Smooth muscle cell (in vitro differentiated cells): ENCODE results near the gene DNAH2. TPM values are rescaled to one million over a fixed set of nuclear protein-coding genes. Genes with fewer than 3 reads are reported as not detected.

Experiments used
- DNase-seq: peaks from one replicate; lab custom pipeline; 2025; ENCODE audit not compliant: unreplicated experiment; lab: John Stamatoyannopoulos, UW
- H2AFZ ChIP-seq: fragments of 200-600 bp; sonication (generic); 2 replicates; pipeline ENCODE4 v1.6.0; 2016; ENCODE audit warnings: antibody characterized with exemption, low read depth, mild to moderate bottlenecking
- H3F3A ChIP-seq: fragments of 200-600 bp; sonication (generic); 2 replicates; pipeline ENCODE4 v1.6.0; 2017; ENCODE audit warnings: antibody characterized with exemption, low read depth
- H3K27ac ChIP-seq: fragments of 200-600 bp; sonication (generic); 2 replicates; pipeline ENCODE4 v1.5.1; 2016; ENCODE audit warnings: low read depth, mild to moderate bottlenecking
- H3K27me3 ChIP-seq: fragments of 200-600 bp; sonication (generic); 2 replicates; pipeline ENCODE4 v1.6.1; 2016; ENCODE audit warnings: low read depth, mild to moderate bottlenecking
- H3K36me3 ChIP-seq: fragments of 200-600 bp; sonication (generic); 2 replicates; pipeline ENCODE4 v1.5.1; 2016; ENCODE audit warnings: low read depth
- H3K4me1 ChIP-seq: fragments of 200-600 bp; sonication (generic); 2 replicates; pipeline ENCODE4 v1.5.1; 2016; ENCODE audit warnings: low read depth
- H3K4me2 ChIP-seq: fragments of 200-600 bp; sonication (generic); 2 replicates; pipeline ENCODE4 v1.6.0; 2016; ENCODE audit warnings: mild to moderate bottlenecking
- H3K4me3 ChIP-seq: fragments of 200-600 bp; sonication (generic); 2 replicates; pipeline ENCODE4 v1.5.1; 2016; ENCODE audit warnings: mild to moderate bottlenecking
- H3K79me2 ChIP-seq: fragments of 200-600 bp; sonication (generic); 2 replicates; pipeline ENCODE4 v1.6.0; 2016; ENCODE audit warnings: low read depth, mild to moderate bottlenecking
- H3K9ac ChIP-seq: fragments of 200-600 bp; sonication (generic); 2 replicates; pipeline ENCODE4 v1.6.0; 2016; ENCODE audit warnings: low read depth
- H3K9me3 ChIP-seq: fragments of 200-600 bp; sonication (generic); replicated peaks from 2 replicates; pipeline ENCODE4 v1.5.1; 2016; ENCODE audit warnings: low read depth
- H4K20me1 ChIP-seq: fragments of 200-600 bp; sonication (generic); 2 replicates; pipeline ENCODE4 v1.6.0; 2016; ENCODE audit warnings: low read depth
- WGBS: methylation state at CpG from one replicate; pipeline ENCODE4 v1.1.7; 2016; ENCODE audit warnings: low lambda C conversion rate; 5-methylcytosine and 5-hydroxymethylcytosine counted together
- polyA plus RNA-seq: library from polyadenylated mRNA; unstranded; fragments of >200 nt; fragmentation: Nextera tagmentation; extraction: Ambion mirVana; gene quantifications from 2 replicates; pipeline ENCODE4 v1.2.1, GENCODE V29; 2016
- total RNA-seq: library from RNA; depleted of rRNA; stranded (reverse); fragments of >200 nt; gene quantifications from 2 replicates; pipeline ENCODE4 v1.2.3, GENCODE V29; 2014
- TF ChIP-seq, protein P1 (sequence below): fragments of 200-600 bp; sonication (generic); IDR thresholded peaks from 2 replicates; pipeline ENCODE4 v1.5.1; 2017; ENCODE audit warnings: borderline replicate concordance, mild to moderate bottlenecking, antibody characterized with exemption; ENCODE audit not compliant: insufficient read depth, poor library complexity, severe bottlenecking

The DNAH2 gene
- total and polyA plus RNA-seq, 2 experiments from 2014 or later, result not detected

DNA sequence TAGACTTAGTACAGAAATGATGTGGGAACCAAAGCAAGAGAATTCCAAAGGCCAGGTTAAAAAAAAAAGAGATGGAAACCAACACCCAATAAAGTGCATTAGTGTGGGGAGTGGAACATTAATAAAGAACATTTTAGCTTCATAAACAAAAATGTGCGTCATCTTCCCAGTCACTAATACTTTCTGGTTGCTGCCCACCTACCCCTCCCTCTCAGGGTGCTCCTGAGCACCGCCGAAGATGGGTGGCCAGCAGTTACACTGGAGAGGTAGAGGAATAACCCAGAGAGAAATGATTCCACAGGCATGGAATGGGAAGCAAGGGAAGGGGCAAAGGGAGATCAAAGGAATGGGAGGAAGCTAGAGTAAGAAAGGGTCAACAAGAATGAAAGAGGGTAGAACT, 165.1 kb downstream of the DNAH2 start:
- Histone ChIP-seq H3K9me3 (no peaks in the 10 kb centered on the region), H3K4me3 (peak overlapping the region; percentile 87), H3K79me2 (peaks cover 13% of the 10 kb centered on the region), H2AFZ (no peak overlapping the region), H3F3A (peaks cover 7% of the 10 kb centered on the region), H3K4me2 (no peak overlapping the region), H3K36me3 (peaks cover 5% of the 10 kb centered on the region), H4K20me1 (no peaks in the 10 kb centered on the region), H3K27me3 (no peaks in the 10 kb centered on the region), H3K9ac (no peak overlapping the region), H3K4me1 (peaks cover 27% of the 10 kb centered on the region), H3K27ac (no peak overlapping the region)
- TF ChIP-seq, protein P1, sequence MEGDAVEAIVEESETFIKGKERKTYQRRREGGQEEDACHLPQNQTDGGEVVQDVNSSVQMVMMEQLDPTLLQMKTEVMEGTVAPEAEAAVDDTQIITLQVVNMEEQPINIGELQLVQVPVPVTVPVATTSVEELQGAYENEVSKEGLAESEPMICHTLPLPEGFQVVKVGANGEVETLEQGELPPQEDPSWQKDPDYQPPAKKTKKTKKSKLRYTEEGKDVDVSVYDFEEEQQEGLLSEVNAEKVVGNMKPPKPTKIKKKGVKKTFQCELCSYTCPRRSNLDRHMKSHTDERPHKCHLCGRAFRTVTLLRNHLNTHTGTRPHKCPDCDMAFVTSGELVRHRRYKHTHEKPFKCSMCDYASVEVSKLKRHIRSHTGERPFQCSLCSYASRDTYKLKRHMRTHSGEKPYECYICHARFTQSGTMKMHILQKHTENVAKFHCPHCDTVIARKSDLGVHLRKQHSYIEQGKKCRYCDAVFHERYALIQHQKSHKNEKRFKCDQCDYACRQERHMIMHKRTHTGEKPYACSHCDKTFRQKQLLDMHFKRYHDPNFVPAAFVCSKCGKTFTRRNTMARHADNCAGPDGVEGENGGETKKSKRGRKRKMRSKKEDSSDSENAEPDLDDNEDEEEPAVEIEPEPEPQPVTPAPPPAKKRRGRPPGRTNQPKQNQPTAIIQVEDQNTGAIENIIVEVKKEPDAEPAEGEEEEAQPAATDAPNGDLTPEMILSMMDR, result no peak
- DNase-seq, result no peak
- WGBS, result 87% methylated on average over 3 of the region's 3 CpGs

Other genes starting within 250 kb of the DNAH2 start
- 24.2 and 25.6 TPM in 2 replicates for gene ZBTB4, start 238.1 kb upstream of the DNAH2 start, total RNA-seq
- gene ZBTB4, start 238.1 kb upstream of the DNAH2 start, polyA plus RNA-seq, result 22.8 and 26.9 TPM in 2 replicates
- not detected in 2 replicates for gene SLC35G6, start 236.3 kb upstream of the DNAH2 start, total RNA-seq
- gene SLC35G6, start 236.3 kb upstream of the DNAH2 start, polyA plus RNA-seq, result 0.51 TPM in 1 of 2 replicates, not detected in the other
- 72.0 and 76.0 TPM in 2 replicates for gene POLR2A, start 233.4 kb upstream of the DNAH2 start, total RNA-seq
- gene POLR2A, start 233.4 kb upstream of the DNAH2 start, polyA plus RNA-seq, result 80.2 and 123 TPM in 2 replicates
- gene TNFSF12, start 168.7 kb upstream of the DNAH2 start, total RNA-seq, result 5.9 and 6.2 TPM in 2 replicates
- gene TNFSF12, start 168.7 kb upstream of the DNAH2 start, polyA plus RNA-seq, result 13.6 and 16.1 TPM in 2 replicates
- 0.18 and 4.1 TPM in 2 replicates for gene TNFSF13, start 159.0 kb upstream of the DNAH2 start, total RNA-seq
- gene TNFSF13, start 159.0 kb upstream of the DNAH2 start, polyA plus RNA-seq, result 0.38 and 1.6 TPM in 2 replicates
- gene SENP3, start 155.8 kb upstream of the DNAH2 start, total RNA-seq, result 72.1 and 90.3 TPM in 2 replicates
- 33.7 and 35.7 TPM in 2 replicates for gene SENP3, start 155.8 kb upstream of the DNAH2 start, polyA plus RNA-seq
- gene CD68, start 138.1 kb upstream of the DNAH2 start, total RNA-seq, result 20.7 and 22.7 TPM in 2 replicates
- gene CD68, start 138.1 kb upstream of the DNAH2 start, polyA plus RNA-seq, result 27.5 and 30.2 TPM in 2 replicates
- gene MPDU1, start 133.9 kb upstream of the DNAH2 start, total RNA-seq, result 155 and 228 TPM in 2 replicates
- 70.7 and 75.1 TPM in 2 replicates for gene MPDU1, start 133.9 kb upstream of the DNAH2 start, polyA plus RNA-seq
- gene SOX15, start 127.7 kb upstream of the DNAH2 start, total RNA-seq, result 13.4 and 16.1 TPM in 2 replicates
- 7.3 and 39.0 TPM in 2 replicates for gene SOX15, start 127.7 kb upstream of the DNAH2 start, polyA plus RNA-seq
- gene FXR2, start 102.8 kb upstream of the DNAH2 start, total RNA-seq, result 22.8 and 31.1 TPM in 2 replicates
- gene FXR2, start 102.8 kb upstream of the DNAH2 start, polyA plus RNA-seq, result 50.0 and 50.6 TPM in 2 replicates
- 64.9 and 70.8 TPM in 2 replicates for gene SAT2, start 89.9 kb upstream of the DNAH2 start, total RNA-seq
- gene SAT2, start 89.9 kb upstream of the DNAH2 start, polyA plus RNA-seq, result 68.2 and 74.2 TPM in 2 replicates
- not detected in 2 replicates for gene SHBG, start 87.6 kb upstream of the DNAH2 start, total RNA-seq
- gene SHBG, start 87.6 kb upstream of the DNAH2 start, polyA plus RNA-seq, result 0.83 and 0.88 TPM in 2 replicates
- 0.27 and 0.85 TPM in 2 replicates for gene ATP1B2, start 66.8 kb upstream of the DNAH2 start, total RNA-seq
- 4.1 and 4.4 TPM in 2 replicates for gene ATP1B2, start 66.8 kb upstream of the DNAH2 start, polyA plus RNA-seq
- gene TP53, start 30.3 kb upstream of the DNAH2 start, total RNA-seq, result 25.4 and 55.1 TPM in 2 replicates
- 21.1 and 27.6 TPM in 2 replicates for gene TP53, start 30.3 kb upstream of the DNAH2 start, polyA plus RNA-seq
- 8.2 and 8.9 TPM in 2 replicates for gene WRAP53, start 29.3 kb upstream of the DNAH2 start, total RNA-seq
- gene WRAP53, start 29.3 kb upstream of the DNAH2 start, polyA plus RNA-seq, result 17.1 and 18.9 TPM in 2 replicates
- 4.8 and 8.1 TPM in 2 replicates for gene EFNB3, start 12.5 kb upstream of the DNAH2 start, total RNA-seq
- gene EFNB3, start 12.5 kb upstream of the DNAH2 start, polyA plus RNA-seq, result 6.2 and 6.7 TPM in 2 replicates
- gene KDM6B, start 116.5 kb downstream of the DNAH2 start, total RNA-seq, result 4.3 and 9.1 TPM in 2 replicates
- gene KDM6B, start 116.5 kb downstream of the DNAH2 start, polyA plus RNA-seq, result 5.8 and 11.1 TPM in 2 replicates
- gene TMEM88, start 137.3 kb downstream of the DNAH2 start, total RNA-seq, result 5.1 and 8.6 TPM in 2 replicates
- gene TMEM88, start 137.3 kb downstream of the DNAH2 start, polyA plus RNA-seq, result 12.7 and 16.1 TPM in 2 replicates
- 30.6 and 76.4 TPM in 2 replicates for gene NAA38, start 139.8 kb downstream of the DNAH2 start, total RNA-seq
- gene NAA38, start 139.8 kb downstream of the DNAH2 start, polyA plus RNA-seq, result 86.1 and 99.4 TPM in 2 replicates
- 8.6 and 9.3 TPM in 2 replicates for gene CYB5D1, start 140.3 kb downstream of the DNAH2 start, total RNA-seq
- 6.6 and 7.9 TPM in 2 replicates for gene CYB5D1, start 140.3 kb downstream of the DNAH2 start, polyA plus RNA-seq
- gene CHD3, start 171.0 kb downstream of the DNAH2 start, total RNA-seq, result 28.5 and 34.9 TPM in 2 replicates
- gene CHD3, start 171.0 kb downstream of the DNAH2 start, polyA plus RNA-seq, result 16.3 and 23.5 TPM in 2 replicates
- gene RNF227, start 198.5 kb downstream of the DNAH2 start, total RNA-seq, result 3.4 and 5.4 TPM in 2 replicates
- 3.5 and 5.1 TPM in 2 replicates for gene RNF227, start 198.5 kb downstream of the DNAH2 start, polyA plus RNA-seq
- 4.6 and 8.7 TPM in 2 replicates for gene KCNAB3, start 212.1 kb downstream of the DNAH2 start, total RNA-seq
- 4.4 and 5.3 TPM in 2 replicates for gene KCNAB3, start 212.1 kb downstream of the DNAH2 start, polyA plus RNA-seq
- 53.6 and 56.2 TPM in 2 replicates for gene TRAPPC1, start 214.2 kb downstream of the DNAH2 start, total RNA-seq
- gene TRAPPC1, start 214.2 kb downstream of the DNAH2 start, polyA plus RNA-seq, result 364 and 392 TPM in 2 replicates
- 11.1 and 23.5 TPM in 2 replicates for gene CNTROB, start 214.5 kb downstream of the DNAH2 start, total RNA-seq
- 20.6 and 26.3 TPM in 2 replicates for gene CNTROB, start 214.5 kb downstream of the DNAH2 start, polyA plus RNA-seq